OCI-M1 (cell line): ENCODE results near the gene LYZL2.
"Not testable (repeated sequence)": the region's sequence is repeated elsewhere in the genome, so short reads cannot be mapped to it uniquely, and the experiment has no call there.

Experiments used
- DNase-seq: peaks from one replicate; lab custom pipeline; 2025; lab: John Stamatoyannopoulos, UW

LYZL2 gene

GRCh38 chr10:30629653-30630052 is at the start of gene LYZL2:
Gene LYZL2, minus strand, starts transcription at chr10:30629753. Its CDS starts 2,838 bp downstream, at chr10:30626915.
- no peak for DNase-seq

- not testable (repeated sequence) for DNase-seq
These were observed 48.1 kb upstream of the LYZL2 start for GRCh38 chr10:30677616-30678015.

GRCh38 chr10:30677146-30677545 is 47.6 kb upstream of the LYZL2 start:
- not testable (repeated sequence) for DNase-seq

GRCh38 chr10:30675791-30676718 is 46.5 kb upstream of the LYZL2 start:
- DNase-seq: no peak

- no peak for DNase-seq
These were observed 45.2 kb upstream of the LYZL2 start for GRCh38 chr10:30674796-30675195.

GRCh38 chr10:30673262-30673661 is 43.7 kb upstream of the LYZL2 start:
- DNase-seq: not testable (repeated sequence)

GRCh38 chr10:30672338-30672737 is 42.8 kb upstream of the LYZL2 start:
- DNase-seq: not testable (repeated sequence)

- DNase-seq: peak; percentile 80
These were observed 41.6 kb upstream of the LYZL2 start for GRCh38 chr10:30671026-30671616.

GRCh38 chr10:30667982-30668381 is 38.4 kb upstream of the LYZL2 start:
- DNase-seq: not testable (repeated sequence)

- not testable (repeated sequence) for DNase-seq
These were observed 33.9 kb upstream of the LYZL2 start for GRCh38 chr10:30663403-30663802.

- DNase-seq: no peak
These were observed 33.3 kb upstream of the LYZL2 start for GRCh38 chr10:30662814-30663213.

- DNase-seq: not testable (repeated sequence)
These were observed 30.8 kb upstream of the LYZL2 start for GRCh38 chr10:30660314-30660713.

- DNase-seq: no peak
These were observed 26.7 kb upstream of the LYZL2 start for GRCh38 chr10:30656233-30656632.

- DNase-seq: not testable (repeated sequence)
These were observed 25.4 kb upstream of the LYZL2 start for GRCh38 chr10:30655001-30655400.

GRCh38 chr10:30651470-30652397 is 22.2 kb upstream of the LYZL2 start:
- not testable (repeated sequence) for DNase-seq

GRCh38 chr10:30647089-30647488 is 17.5 kb upstream of the LYZL2 start:
- no peak for DNase-seq

- DNase-seq: no peak
These were observed 15.8 kb upstream of the LYZL2 start for GRCh38 chr10:30645340-30645827.

- DNase-seq: not testable (repeated sequence)
These were observed 14.9 kb upstream of the LYZL2 start for GRCh38 chr10:30644408-30644861.

- not testable (repeated sequence) for DNase-seq
These were observed 14.1 kb upstream of the LYZL2 start for GRCh38 chr10:30643557-30644199.

- DNase-seq: not testable (repeated sequence)
These were observed 13.3 kb upstream of the LYZL2 start for GRCh38 chr10:30642856-30643255.
